Ovary (tissue), 9 donors: ENCODE measurements around the gene FRMD1. TPM values are rescaled to one million over a fixed set of nuclear protein-coding genes. Genes with fewer than 3 reads are reported as not detected.

ENCODE experiments used
- DNase-seq, 5 donors: peaks; one replicate each; pipeline ENCODE4 v3.0.0-alpha.2; 2019 to 2020
- H3K27ac ChIP-seq, 2 donors: fragments of 200-600 bp; one replicate each; pipeline versions ENCODE4 v1.5.1 to v1.8.0; 2019 to 2022
- H3K27me3 ChIP-seq: fragments of 200-600 bp; one replicate; pipeline ENCODE4 v1.8.0; 2022
- H3K36me3 ChIP-seq: fragments of 200-600 bp; sonication (generic); one replicate; pipeline ENCODE4 v1.5.1; 2019
- H3K4me1 ChIP-seq: one replicate; pipeline ENCODE4 v1.8.1; 2013; ENCODE audit warnings: mild to moderate bottlenecking, moderate library complexity; ENCODE audit not compliant: insufficient read depth
- H3K4me3 ChIP-seq: fragments of 200-600 bp; sonication (generic); one replicate; pipeline ENCODE4 v1.5.1; 2017
- H3K9me3 ChIP-seq, 2 donors: fragments of 200-600 bp in 1 of 2; sonication (generic) in 1 of 2; one replicate each; pipeline versions ENCODE4 v1.5.1 to v1.8.1; 2013 to 2019; ENCODE audit warnings: mild to moderate bottlenecking in 1 of 2, moderate library complexity in 1 of 2
- EP300 ChIP-seq: sonication (generic); formaldehyde crosslinking; IDR thresholded peaks from one replicate; pipeline ENCODE4 v1.6.1; 2017; ENCODE audit warnings: antibody characterized with exemption
- POLR2A ChIP-seq: fragments of 450-650 bp; IDR thresholded peaks from one replicate; pipeline ENCODE4 v1.6.1; 2017; ENCODE audit warnings: antibody characterized with exemption, mild to moderate bottlenecking, moderate library complexity
- WGBS, 3 donors: extraction: QIAGEN DNeasy Blood & Tissue Kit in 1 of 3; methylation state at CpG; one replicate each; pipeline versions ENCODE4 v1.1.5 to v1.1.7; 2013 to 2017; 5-methylcytosine and 5-hydroxymethylcytosine counted together
- intact Hi-C, 4 donors: fragments of 100-400 bp; cut with DNase I; formaldehyde crosslinking; loops; one replicate each; pipeline versions ENCODE4 v1.11.0 to v1.15.1; 2022 to 2023
- polyA plus RNA-seq, 2 donors: library from polyadenylated mRNA; stranded (reverse); fragments of 200-250 nt in 1 of 2; fragments of 350-450 nt in 1 of 2; fragmentation: Illumina TruSeq in 1 of 2; extraction: RNeasy Lipid Tissue Mini Kit (QIAGEN cat#74804) in 1 of 2; gene quantifications; one replicate each; pipeline ENCODE4 v1.2.3, GENCODE V29; 2013 to 2014
- total RNA-seq, 7 donors: library from RNA; depleted of rRNA in 2 of 7; stranded (reverse); fragments of >200 nt in 2 of 7; fragmentation: NEBNext Ultra II Directional in 3 of 7; extraction: Animal tissue kit (Norgen Biotek cat#: 25700) in 3 of 7; gene quantifications; one replicate each; pipeline versions ENCODE4 v1.1.0 to v1.2.4, GENCODE V29; 2016 to 2023
- TF ChIP-seq, protein P1 (sequence below), 3 donors: fragments of 450-650 bp in 2 of 3; fragments of 200-600 bp in 1 of 3; IDR thresholded peaks; one replicate each; pipeline versions ENCODE4 v1.5.1 to v1.8.0; 2016 to 2022; ENCODE audit warnings: antibody characterized with exemption in 3 of 3, mild to moderate bottlenecking in 1 of 3
- donor health status: DM: no; HTN: no; CAD: no; lungs with moderate emphysema.
- donor health status: DM: no; HTN: no; CAD: no.
- donor health status: Bipolar disorder and iron deficiency.
- donor health status: DM: yes; HTN: yes; CAD: no.
- donor health status: DM: no; HTN: no; CAD: no.
- donor health status: DM: yes; HTN: yes; CAD: no.

Gene FRMD1
- total and polyA plus RNA-seq, 9 donors = 0.10 to 0.48 (median 0.31) TPM; not detected in 2

DNA sequence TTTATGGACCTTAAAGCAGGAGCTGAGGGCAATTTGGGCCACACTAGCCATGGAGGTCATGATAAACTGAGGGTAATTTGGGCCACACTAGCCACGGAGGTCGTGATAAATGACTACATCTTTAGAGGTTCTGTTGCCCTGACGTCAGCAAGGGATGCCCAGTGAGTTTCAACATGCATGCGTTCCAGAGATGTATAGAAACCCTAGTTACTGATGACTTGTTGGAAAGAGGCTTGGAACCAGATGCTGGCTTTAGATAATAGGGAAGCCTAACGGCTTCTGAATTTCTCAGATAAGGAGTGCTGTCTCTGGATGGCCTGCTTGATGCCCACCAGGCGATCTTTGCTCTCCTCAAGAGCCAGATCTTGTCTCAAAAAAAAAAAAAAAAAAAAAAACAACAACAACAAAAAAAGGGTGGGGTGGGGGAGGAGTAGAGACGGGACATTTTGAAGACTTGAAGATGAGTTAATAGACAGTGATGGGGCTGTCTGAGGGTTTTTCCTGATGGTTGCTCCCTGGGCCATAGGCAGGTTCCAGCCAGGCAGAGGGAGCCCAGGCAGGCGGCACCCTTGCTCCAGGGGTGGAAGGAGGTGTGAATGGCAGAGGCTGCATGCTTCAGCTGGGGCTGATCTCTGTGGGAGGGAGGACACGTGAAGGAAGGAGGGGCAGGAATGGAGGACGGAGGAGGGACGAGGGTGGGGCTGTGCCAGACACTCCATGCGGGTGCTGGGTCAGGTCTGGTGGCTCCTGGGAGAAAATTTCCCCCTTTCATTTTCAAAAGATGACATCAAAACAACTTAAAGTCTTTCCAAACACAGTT is 27.0 kb upstream of the FRMD1 start:
- DNase-seq = peak in 1 of 5 donors; percentile 24
- intact Hi-C loops = no loop called here
- Histone ChIP-seq H3K4me1 (no peaks in the 10 kb centered on the region), H3K9me3 (no peaks in the 10 kb centered on the region), H3K36me3 (no peaks in the 10 kb centered on the region), H3K27me3 (no peaks in the 10 kb centered on the region), H3K4me3 (no peak overlapping the region), H3K27ac (no peak overlapping the region)
- TF ChIP-seq, protein P1, sequence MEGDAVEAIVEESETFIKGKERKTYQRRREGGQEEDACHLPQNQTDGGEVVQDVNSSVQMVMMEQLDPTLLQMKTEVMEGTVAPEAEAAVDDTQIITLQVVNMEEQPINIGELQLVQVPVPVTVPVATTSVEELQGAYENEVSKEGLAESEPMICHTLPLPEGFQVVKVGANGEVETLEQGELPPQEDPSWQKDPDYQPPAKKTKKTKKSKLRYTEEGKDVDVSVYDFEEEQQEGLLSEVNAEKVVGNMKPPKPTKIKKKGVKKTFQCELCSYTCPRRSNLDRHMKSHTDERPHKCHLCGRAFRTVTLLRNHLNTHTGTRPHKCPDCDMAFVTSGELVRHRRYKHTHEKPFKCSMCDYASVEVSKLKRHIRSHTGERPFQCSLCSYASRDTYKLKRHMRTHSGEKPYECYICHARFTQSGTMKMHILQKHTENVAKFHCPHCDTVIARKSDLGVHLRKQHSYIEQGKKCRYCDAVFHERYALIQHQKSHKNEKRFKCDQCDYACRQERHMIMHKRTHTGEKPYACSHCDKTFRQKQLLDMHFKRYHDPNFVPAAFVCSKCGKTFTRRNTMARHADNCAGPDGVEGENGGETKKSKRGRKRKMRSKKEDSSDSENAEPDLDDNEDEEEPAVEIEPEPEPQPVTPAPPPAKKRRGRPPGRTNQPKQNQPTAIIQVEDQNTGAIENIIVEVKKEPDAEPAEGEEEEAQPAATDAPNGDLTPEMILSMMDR (IDR thresholded peaks at IDR 0.05) = no peak
- TF ChIP-seq POLR2A (no peak), EP300 (no peak)
- 75 to 82% (median 77%) methylated on average over 12 of the region's 12 CpGs for WGBS, 3 donors

DNA sequence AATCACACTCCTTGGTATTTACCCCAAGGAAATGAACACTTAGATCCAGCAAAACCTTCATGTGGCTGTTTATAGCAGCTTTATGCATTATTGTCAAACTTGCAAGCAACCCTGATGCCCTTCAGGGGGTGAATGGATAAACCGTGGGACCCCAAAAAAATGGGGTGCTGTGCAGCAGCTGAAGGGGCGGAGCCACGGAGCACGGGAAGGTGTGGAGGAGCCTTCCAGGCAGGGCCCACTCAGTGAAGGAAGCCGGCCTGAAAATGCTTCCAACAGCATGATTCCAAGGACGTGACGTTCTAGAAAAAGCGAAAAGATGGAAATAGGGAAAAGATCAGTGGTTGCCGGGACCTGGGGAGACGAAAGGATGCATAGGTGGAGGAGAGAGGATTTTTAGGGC is 25.6 kb upstream of the FRMD1 start:
- peak in 1 of 5 donors; percentile 7 for DNase-seq
- intact Hi-C loops = no loop called here
- TF ChIP-seq POLR2A (no peak), EP300 (no peak)
- TF ChIP-seq, protein P1 (IDR thresholded peaks at IDR 0.05) = no peak
- no peak overlapping the region for H3K27ac ChIP-seq
- no peaks in the 10 kb centered on the region for H3K4me1 ChIP-seq
- no peaks in the 10 kb centered on the region for H3K27me3 ChIP-seq
- H3K4me3 ChIP-seq = no peak overlapping the region
- no peaks in the 10 kb centered on the region for H3K9me3 ChIP-seq
- H3K36me3 ChIP-seq = no peaks in the 10 kb centered on the region
- 84 to 90% (median 88%) methylated on average over 10 of the region's 10 CpGs for WGBS, 3 donors

DNA sequence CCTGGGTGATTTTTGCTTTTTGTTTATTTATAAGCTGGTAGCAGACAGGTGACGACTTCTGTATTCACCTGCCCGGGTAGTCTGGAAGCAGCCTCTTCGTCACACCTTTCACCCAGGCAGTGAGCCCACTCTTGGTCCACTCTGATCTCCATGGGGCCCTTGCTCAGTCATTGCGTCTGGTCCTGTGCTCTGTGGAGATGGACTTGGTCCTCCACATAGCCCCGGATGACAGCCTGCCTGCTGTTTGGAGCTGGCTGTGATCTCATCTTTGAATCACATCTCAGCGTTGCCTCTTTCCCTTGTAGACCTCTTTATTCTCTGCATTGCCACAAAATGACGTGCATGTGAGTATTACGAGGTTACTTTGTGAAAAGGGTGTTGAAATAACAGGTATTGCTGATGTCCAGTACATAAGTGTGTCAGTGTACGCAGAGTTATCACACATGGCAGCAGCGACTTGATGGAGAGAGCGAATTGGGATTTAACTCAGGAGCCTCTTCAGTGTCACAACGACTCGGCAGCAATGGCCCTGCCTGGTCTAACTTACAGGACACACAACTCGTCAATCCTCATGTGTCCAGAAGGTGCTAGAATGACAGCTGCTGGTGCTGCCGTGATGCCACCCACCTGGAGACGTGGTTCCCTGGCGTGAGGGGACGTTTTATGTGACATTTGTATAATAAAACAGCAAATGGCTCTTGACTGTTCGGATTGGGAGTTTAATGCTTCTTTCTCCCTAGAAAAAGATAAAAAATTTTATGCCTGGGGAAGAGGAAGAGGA is 24.2 kb upstream of the FRMD1 start:
- TF ChIP-seq, protein P1 (IDR thresholded peaks at IDR 0.05) = no peak
- TF ChIP-seq POLR2A (no peak), EP300 (no peak)
- intact Hi-C loops = no loop called here
- Histone ChIP-seq H3K4me3 (no peak overlapping the region), H3K4me1 (no peaks in the 10 kb centered on the region), H3K27ac (no peak overlapping the region), H3K9me3 (no peaks in the 10 kb centered on the region), H3K36me3 (no peaks in the 10 kb centered on the region), H3K27me3 (no peaks in the 10 kb centered on the region)
- WGBS, 3 donors = 85 to 89% (median 87%) methylated on average over 19 of the region's 19 CpGs
- peak in 1 of 5 donors; percentile 20 for DNase-seq

DNA sequence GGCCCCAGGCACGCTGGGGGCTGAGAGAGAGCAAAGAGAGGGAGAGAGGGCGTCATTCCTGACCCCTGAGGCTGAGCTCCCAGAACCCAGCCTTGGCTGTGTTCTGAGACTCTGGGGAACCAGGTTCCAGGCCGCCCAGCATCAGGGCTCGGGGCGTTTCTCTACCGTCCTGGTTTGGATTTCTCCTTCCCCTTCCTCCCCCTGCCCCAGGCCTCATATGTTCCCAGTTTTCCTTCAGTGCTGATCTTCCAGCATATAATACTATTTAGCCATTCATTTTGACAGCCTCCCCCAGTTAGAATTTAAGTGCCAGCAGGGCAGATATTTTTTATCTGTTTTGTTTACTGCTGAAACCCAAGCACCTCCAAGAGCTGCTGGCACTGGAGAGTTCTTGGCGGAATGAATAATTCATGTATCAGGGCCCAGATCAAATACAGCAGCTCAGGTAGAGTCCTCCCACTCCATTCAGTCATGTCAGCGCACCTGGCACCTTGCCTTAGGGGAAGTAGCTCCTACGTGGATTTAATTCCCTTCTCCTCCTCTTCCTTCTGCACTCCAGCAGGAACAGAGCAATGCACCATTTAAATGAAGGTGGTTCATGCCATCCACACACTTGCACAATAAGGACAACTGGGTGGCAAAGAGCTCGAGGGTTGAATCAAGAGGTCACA is 23.4 kb upstream of the FRMD1 start:
- intact Hi-C loops = no loop called here
- Histone ChIP-seq H3K4me1 (no peaks in the 10 kb centered on the region), H3K9me3 (no peaks in the 10 kb centered on the region), H3K4me3 (no peak overlapping the region), H3K36me3 (no peaks in the 10 kb centered on the region), H3K27ac (no peak overlapping the region), H3K27me3 (no peaks in the 10 kb centered on the region)
- 88 to 93% (median 88%) methylated on average over 10 of the region's 10 CpGs for WGBS, 3 donors
- TF ChIP-seq, protein P1 (IDR thresholded peaks at IDR 0.05) = no peak
- TF ChIP-seq EP300 (no peak), POLR2A (no peak)
- peak in 1 of 5 donors; percentile 27 for DNase-seq
